GM18867 (cell line): ENCODE results near the gene MMRN2.
A peak's percentile ranks its signal among the peaks of the same experiment; 100 is the strongest.

Source experiments
- ATAC-seq: cut with Tn5 transposase; IDR thresholded peaks from one replicate; pipeline ENCODE4 v1.9.1; 2021; ENCODE audit warnings: mild to moderate bottlenecking, moderate library complexity; ENCODE audit not compliant: unreplicated experiment

MMRN2 gene

DNA sequence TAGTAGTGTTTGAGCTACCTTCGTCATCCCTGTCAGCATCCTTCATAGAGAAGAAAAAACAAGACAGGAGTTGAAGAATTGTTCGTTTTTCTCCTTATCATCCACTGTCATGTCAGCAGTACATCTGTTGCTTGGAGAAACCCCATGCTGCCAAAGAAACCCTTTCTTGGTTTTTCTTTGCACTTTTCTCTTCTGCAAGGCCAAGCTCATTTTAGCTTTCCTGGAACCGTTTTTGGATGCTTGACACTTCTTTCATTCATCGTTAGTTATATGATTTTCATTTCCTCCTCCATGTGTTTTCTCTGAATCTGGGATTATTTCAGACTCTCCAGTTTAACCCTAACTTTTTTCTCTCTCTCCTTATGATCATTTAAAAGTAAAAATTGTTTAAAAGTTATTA, 58.9 kb downstream of the MMRN2 start:
- no peak for ATAC-seq

DNA sequence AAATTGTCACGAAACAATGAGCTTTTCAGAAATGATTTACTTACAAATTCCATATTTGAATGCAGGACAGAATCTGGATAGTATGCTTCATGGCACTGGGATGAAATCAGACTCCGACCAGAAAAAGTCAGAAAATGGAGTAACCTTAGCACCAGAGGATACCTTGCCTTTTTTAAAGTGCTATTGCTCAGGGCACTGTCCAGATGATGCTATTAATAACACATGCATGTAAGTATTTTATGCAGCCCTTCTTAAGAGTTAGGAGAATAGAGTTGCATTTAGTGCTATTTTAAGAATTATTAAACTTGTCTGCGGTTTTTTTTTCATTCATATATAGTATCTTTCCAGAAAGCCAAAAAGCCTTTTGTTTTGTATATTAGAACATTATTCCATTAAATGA, 67.4 kb downstream of the MMRN2 start:
- ATAC-seq: no peak

DNA sequence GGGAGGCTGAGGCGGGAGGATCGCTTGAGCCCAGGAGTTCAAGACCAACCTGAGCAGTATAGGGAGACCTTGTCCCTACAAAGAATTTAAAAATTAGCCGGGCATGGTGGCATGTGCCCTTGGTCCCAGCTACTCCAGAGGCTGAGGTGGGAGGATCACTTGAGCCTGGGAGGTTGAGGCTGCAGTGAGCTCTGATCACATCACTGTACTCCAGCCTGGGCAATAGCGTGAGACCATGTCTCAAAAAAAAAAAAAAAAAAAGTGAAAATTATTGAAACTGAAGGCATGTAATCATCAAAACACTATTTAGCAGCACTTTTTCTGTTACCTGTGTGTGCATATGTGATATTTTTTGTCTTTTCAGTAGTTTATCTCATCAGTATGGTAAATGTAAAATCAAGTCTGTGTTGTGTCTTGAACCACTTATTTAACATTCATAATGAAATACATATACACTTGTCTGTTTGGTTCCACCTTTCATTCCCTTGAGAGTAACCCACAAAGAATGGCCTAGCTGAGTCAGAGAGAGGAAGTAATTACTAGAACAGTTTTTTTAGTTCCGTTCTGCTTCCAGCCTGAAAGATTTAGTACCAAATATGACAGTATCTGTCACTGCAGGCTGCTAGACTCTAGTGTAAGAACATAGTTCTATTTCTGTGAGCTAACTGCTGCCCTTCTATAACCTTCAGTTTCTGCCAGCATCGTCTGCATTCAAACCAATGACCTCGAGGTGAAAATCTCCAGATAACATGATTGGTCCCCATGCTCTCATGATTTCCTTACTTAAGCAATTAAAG, 68.6 kb downstream of the MMRN2 start:
- ATAC-seq: peak; percentile 94
